ENCODE data around the gene ANAPC13. TPM values are rescaled to one million over a fixed set of nuclear protein-coding genes. Genes with fewer than 3 reads are reported as not detected.

The ANAPC13 gene
- total RNA-seq, 2 experiments from 2014 or later, result 29.8 to 50.6 TPM

DNA sequence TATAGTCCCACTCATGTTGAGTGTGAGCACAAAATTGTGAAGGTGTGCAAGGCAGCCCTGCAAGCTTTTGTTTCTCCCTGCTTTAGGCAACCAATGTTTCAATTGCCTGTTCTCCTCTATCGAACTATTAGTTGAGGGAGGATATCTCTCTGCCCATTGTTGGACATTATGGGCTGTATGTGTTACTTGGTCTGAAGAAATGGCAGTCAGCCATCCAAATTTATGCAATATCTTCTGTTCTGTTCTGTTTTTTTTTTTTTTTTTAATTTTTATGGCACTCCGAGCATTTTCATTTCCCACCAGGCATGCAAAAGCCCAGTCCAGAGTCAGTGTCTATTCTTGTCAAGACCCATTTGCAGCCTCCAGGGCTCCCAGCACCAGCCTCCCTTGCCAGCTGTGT lies 44.0 kb downstream of the ANAPC13 start:
- no peaks in the 10 kb centered on the region for H3K79me2 ChIP-seq (ENCODE audit: insufficient read depth, low read depth, low read length)
- H3K36me3 ChIP-seq (ENCODE audit: insufficient read depth, low read length), result no peaks in the 10 kb centered on the region
- ChIA-PET POLR2A (no interaction called here), CTCF (ENCODE audit: unreplicated experiment) (no interaction called here)
- TF ChIP-seq, protein P1, sequence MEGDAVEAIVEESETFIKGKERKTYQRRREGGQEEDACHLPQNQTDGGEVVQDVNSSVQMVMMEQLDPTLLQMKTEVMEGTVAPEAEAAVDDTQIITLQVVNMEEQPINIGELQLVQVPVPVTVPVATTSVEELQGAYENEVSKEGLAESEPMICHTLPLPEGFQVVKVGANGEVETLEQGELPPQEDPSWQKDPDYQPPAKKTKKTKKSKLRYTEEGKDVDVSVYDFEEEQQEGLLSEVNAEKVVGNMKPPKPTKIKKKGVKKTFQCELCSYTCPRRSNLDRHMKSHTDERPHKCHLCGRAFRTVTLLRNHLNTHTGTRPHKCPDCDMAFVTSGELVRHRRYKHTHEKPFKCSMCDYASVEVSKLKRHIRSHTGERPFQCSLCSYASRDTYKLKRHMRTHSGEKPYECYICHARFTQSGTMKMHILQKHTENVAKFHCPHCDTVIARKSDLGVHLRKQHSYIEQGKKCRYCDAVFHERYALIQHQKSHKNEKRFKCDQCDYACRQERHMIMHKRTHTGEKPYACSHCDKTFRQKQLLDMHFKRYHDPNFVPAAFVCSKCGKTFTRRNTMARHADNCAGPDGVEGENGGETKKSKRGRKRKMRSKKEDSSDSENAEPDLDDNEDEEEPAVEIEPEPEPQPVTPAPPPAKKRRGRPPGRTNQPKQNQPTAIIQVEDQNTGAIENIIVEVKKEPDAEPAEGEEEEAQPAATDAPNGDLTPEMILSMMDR (conservative IDR thresholded peaks at IDR 0.05; ENCODE audit: low read length), result no peak
- no peak for TF ChIP-seq EZH2phosphoT487 (IDR thresholded peaks at IDR 0.05; ENCODE audit: borderline replicate concordance, low read depth, low read length)
- no peak overlapping the region for H3K4me2 ChIP-seq (ENCODE audit: low read length)
- no peak overlapping the region for H3K4me3 ChIP-seq (ENCODE audit: low read depth, low read length, poor library complexity, severe bottlenecking)
- intact Hi-C loops (cut with micrococcal nuclease; ENCODE audit: unreplicated experiment), result no loop called here
- peaks cover 21% of the 10 kb centered on the region; the same call in 1 of the 2 replicates for H3K9me3 ChIP-seq (ENCODE audit: low read length)
- H3K4me1 ChIP-seq (ENCODE audit: insufficient read depth, low read length, poor library complexity, severe bottlenecking), result no peaks in the 10 kb centered on the region
- BruUV-seq (replicated peaks), result no TSS peak
- H4K20me1 ChIP-seq (ENCODE audit: insufficient read depth, low read length), result no peaks in the 10 kb centered on the region
- H2AFZ ChIP-seq (ENCODE audit: low read length), result no peak overlapping the region
- H3K9me2 ChIP-seq (ENCODE audit: insufficient read depth, low read length), result no peaks in the 10 kb centered on the region
- no peak for DNase-seq (ENCODE audit: low spot score)
- H3K27ac ChIP-seq (ENCODE audit: low read depth, low read length, poor library complexity, severe bottlenecking), result no peak overlapping the region

DNA sequence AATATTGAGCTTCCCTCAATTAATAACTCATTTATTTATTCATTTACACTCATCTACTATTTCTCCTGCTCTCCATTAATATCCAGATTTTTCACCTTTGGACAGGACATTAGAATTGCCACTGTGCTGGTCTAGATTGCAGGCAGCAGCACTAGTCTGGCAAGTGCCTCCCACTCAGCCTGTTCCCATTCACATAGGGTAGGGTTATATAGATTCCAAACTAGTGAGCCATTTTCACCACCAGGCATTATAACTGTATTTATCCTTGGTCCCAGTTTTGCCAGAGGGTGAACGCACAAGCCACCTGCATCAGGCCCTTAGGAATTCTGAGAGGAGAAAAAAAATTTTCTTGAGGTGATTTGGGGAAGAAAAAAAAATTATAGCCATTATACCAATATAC lies 44.5 kb downstream of the ANAPC13 start:
- peaks cover 20% of the 10 kb centered on the region; the same call in 1 of the 2 replicates for H3K9me3 ChIP-seq (ENCODE audit: low read length)
- no peaks in the 10 kb centered on the region for H3K79me2 ChIP-seq (ENCODE audit: insufficient read depth, low read depth, low read length)
- H4K20me1 ChIP-seq (ENCODE audit: insufficient read depth, low read length), result no peaks in the 10 kb centered on the region
- CTCF ChIA-PET (ENCODE audit: unreplicated experiment), result no interaction called here
- no TSS peak for BruUV-seq (replicated peaks)
- no peak for DNase-seq (ENCODE audit: low spot score)
- no peak for TF ChIP-seq EZH2phosphoT487 (IDR thresholded peaks at IDR 0.05; ENCODE audit: borderline replicate concordance, low read depth, low read length)
- no peaks in the 10 kb centered on the region for H3K36me3 ChIP-seq (ENCODE audit: insufficient read depth, low read length)
- no peak overlapping the region for H3K27ac ChIP-seq (ENCODE audit: low read depth, low read length, poor library complexity, severe bottlenecking)
- H2AFZ ChIP-seq (ENCODE audit: low read length), result no peak overlapping the region
- H3K9me2 ChIP-seq (ENCODE audit: insufficient read depth, low read length), result no peaks in the 10 kb centered on the region
- POLR2A ChIA-PET, result no interaction called here
- H3K4me3 ChIP-seq (ENCODE audit: low read depth, low read length, poor library complexity, severe bottlenecking), result no peak overlapping the region
- no peaks in the 10 kb centered on the region for H3K4me1 ChIP-seq (ENCODE audit: insufficient read depth, low read length, poor library complexity, severe bottlenecking)
- intact Hi-C loops (cut with micrococcal nuclease; ENCODE audit: unreplicated experiment), result no loop called here
- H3K4me2 ChIP-seq (ENCODE audit: low read length), result no peak overlapping the region

DNA sequence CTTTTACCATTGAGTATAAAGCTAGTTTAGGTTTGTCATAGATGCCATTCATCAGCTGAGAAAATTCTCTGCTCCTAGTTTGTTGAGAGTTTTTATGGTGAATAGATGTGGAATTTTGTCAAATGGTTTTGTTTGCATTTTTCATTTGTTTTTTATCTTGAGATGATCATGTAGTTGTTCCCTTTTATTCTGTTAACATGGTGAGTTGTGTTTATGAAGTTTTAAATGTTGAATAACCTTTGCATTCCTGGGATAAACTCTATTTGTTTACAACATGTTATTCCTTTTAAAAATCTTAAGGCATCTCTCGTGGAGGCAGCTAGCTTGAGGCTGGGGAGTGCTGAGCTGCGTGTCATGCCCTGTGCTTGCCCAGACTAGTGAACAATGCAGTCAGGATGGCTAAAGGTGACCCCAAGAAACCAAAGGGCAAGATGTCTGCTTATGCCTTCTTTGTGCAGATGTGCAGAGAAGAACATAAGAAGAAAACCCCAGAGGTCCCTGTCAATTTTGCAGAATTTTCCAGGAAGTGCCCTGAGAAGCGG lies 48.5 kb downstream of the ANAPC13 start:
- no peaks in the 10 kb centered on the region for H4K20me1 ChIP-seq (ENCODE audit: insufficient read depth, low read length)
- H3K4me3 ChIP-seq (ENCODE audit: low read depth, low read length, poor library complexity, severe bottlenecking), result no peak overlapping the region
- H3K27ac ChIP-seq (ENCODE audit: low read depth, low read length, poor library complexity, severe bottlenecking), result no peak overlapping the region
- no peak for DNase-seq (ENCODE audit: low spot score)
- H3K9me3 ChIP-seq (ENCODE audit: low read length), result 0 out of 2 replicates have a peak, but pooled peaks cover 5% of the 10 kb centered on the region
- CTCF ChIA-PET (ENCODE audit: unreplicated experiment), result no interaction called here
- H3K4me1 ChIP-seq (ENCODE audit: insufficient read depth, low read length, poor library complexity, severe bottlenecking), result peaks cover 22% of the 10 kb centered on the region
- POLR2A ChIA-PET, result interaction anchor here (0.6 kb wide), 1 partner anchor 59 kb away, joined by 4 read pairs; no protein-coding TSS in a partner anchor
- no peak overlapping the region for H3K4me2 ChIP-seq (ENCODE audit: low read length)
- no peaks in the 10 kb centered on the region for H3K36me3 ChIP-seq (ENCODE audit: insufficient read depth, low read length)
- BruUV-seq (replicated peaks), result no TSS peak
- H3K79me2 ChIP-seq (ENCODE audit: insufficient read depth, low read depth, low read length), result no peaks in the 10 kb centered on the region
- H2AFZ ChIP-seq (ENCODE audit: low read length), result no peak overlapping the region
- intact Hi-C loops (cut with micrococcal nuclease; ENCODE audit: unreplicated experiment), result no loop called here
- TF ChIP-seq, protein P1 (conservative IDR thresholded peaks at IDR 0.05; ENCODE audit: low read length), result no peak
- no peak for TF ChIP-seq EZH2phosphoT487 (IDR thresholded peaks at IDR 0.05; ENCODE audit: borderline replicate concordance, low read depth, low read length)
- no peaks in the 10 kb centered on the region for H3K9me2 ChIP-seq (ENCODE audit: insufficient read depth, low read length)
